Loucy (cell line): Measurements from ENCODE around the gene TIMM44.
"Not testable (repeated sequence)": the region's sequence is repeated elsewhere in the genome, so short reads cannot be mapped to it uniquely, and the experiment has no call there.

Experiments
- H2AFZ ChIP-seq: fragments of 200-600 bp; sonication (generic); 2 replicates; pipeline ENCODE4 v1.6.0; 2016; ENCODE audit warnings: antibody characterized with exemption, mild to moderate bottlenecking, low read length, moderate library complexity
- H3F3A ChIP-seq: fragments of 200-600 bp; 2 replicates; pipeline ENCODE4 v1.6.0; 2016; ENCODE audit warnings: antibody characterized with exemption, low read depth, mild to moderate bottlenecking
- H3K27me3 ChIP-seq: fragments of 200-600 bp; sonication (generic); 2 replicates; pipeline ENCODE4 v1.6.1; 2014; ENCODE audit warnings: low read length, mild to moderate bottlenecking; ENCODE audit not compliant: insufficient read depth, poor library complexity, severe bottlenecking
- H3K36me3 ChIP-seq: fragments of 200-600 bp; sonication (generic); 2 replicates; pipeline ENCODE4 v1.6.1; 2016; ENCODE audit warnings: low read length; ENCODE audit not compliant: insufficient read depth
- H3K4me1 ChIP-seq: fragments of 200-600 bp; sonication (generic); 2 replicates; pipeline ENCODE4 v1.5.1; 2014; ENCODE audit warnings: low read length, mild to moderate bottlenecking; ENCODE audit not compliant: insufficient read depth, poor library complexity, severe bottlenecking
- H3K4me2 ChIP-seq: fragments of 200-600 bp; sonication (generic); 2 replicates; pipeline ENCODE4 v1.6.0; 2014; ENCODE audit warnings: antibody characterized with exemption, low read length, low read depth, mild to moderate bottlenecking; ENCODE audit not compliant: poor library complexity, severe bottlenecking
- H3K4me3 ChIP-seq: fragments of 200-600 bp; sonication (generic); 2 replicates; pipeline ENCODE4 v1.5.1; 2014; ENCODE audit warnings: low read length, mild to moderate bottlenecking, mixed read lengths; ENCODE audit not compliant: poor library complexity, severe bottlenecking
- H3K79me2 ChIP-seq: fragments of 200-600 bp; sonication (generic); 2 replicates; pipeline ENCODE4 v1.6.1; 2014; ENCODE audit warnings: low read length; ENCODE audit not compliant: insufficient read depth
- H3K9ac ChIP-seq: fragments of 200-600 bp; sonication (generic); 2 replicates; pipeline ENCODE4 v1.6.0; 2014; ENCODE audit warnings: mild to moderate bottlenecking, low read depth, low read length, moderate library complexity; ENCODE audit not compliant: poor library complexity, severe bottlenecking
- H3K9me2 ChIP-seq: fragments of 200-600 bp; sonication (generic); replicated peaks from 2 replicates; pipeline ENCODE4 v1.6.1; 2016; ENCODE audit warnings: low read depth, low read length, mixed read lengths
- H3K9me3 ChIP-seq: fragments of 200-600 bp; sonication (generic); 2 replicates; pipeline ENCODE4 v1.6.1; 2014; ENCODE audit warnings: mild to moderate bottlenecking, antibody characterized with exemption, low read length, low read depth; ENCODE audit not compliant: insufficient read depth
- H4K20me1 ChIP-seq: fragments of 200-600 bp; sonication (generic); 2 replicates; pipeline ENCODE4 v1.6.0; 2014; ENCODE audit warnings: antibody characterized with exemption, low read length, mild to moderate bottlenecking; ENCODE audit not compliant: insufficient read depth, poor library complexity, severe bottlenecking
- EZH2phosphoT487 ChIP-seq: fragments of 200-600 bp; IDR thresholded peaks from 2 replicates; pipeline ENCODE4 v1.6.1; 2018; ENCODE audit warnings: antibody characterized with exemption, mild to moderate bottlenecking, moderate library complexity, borderline replicate concordance
- TF ChIP-seq, protein P1 (sequence below): fragments of 200-600 bp; sonication (generic); conservative IDR thresholded peaks from 2 replicates; pipeline ENCODE4 v1.5.1; 2014; ENCODE audit warnings: mild to moderate bottlenecking, antibody characterized with exemption, low read length

Gene TIMM44

DNA sequence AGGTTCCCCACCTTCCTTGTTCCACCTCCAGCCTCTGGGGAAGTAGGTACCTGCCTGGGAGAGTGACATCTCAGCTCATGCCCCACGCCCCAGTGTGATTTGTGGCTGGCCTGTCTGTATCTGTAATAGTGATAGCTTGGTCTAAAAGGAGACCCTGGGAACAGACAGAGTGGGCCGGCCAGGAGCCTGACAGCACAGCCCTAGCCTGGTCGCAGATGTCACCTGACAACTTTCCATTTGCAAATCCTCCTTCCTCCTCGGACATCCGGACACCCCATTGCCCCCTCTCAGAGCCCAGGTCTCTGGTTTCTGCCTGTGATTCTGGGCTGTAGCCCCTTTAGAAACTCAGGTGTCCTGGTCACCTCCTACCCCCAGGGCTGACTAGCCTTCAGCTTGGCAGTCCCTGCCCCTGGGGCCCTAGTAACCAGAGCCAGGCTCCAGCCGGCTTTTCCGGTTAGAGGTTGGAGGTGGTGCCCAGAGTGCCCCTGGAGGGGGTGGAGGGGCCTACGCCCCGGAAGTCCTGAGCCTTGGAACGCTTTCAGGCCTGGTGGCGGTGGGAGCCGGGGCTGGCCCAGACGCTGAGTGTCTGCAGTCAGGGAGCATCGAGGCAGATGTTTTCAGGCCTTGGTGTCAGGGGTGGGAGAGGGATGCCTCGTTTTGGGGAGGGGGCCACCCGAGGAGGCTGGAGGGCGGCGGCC, 48.7 kb downstream of the TIMM44 start:
- no peak overlapping the region for H3K4me2 ChIP-seq
- H3K4me1 ChIP-seq, result peaks cover 4% of the 10 kb centered on the region
- H3K9ac ChIP-seq, result no peak overlapping the region
- no peaks in the 10 kb centered on the region for H3K9me2 ChIP-seq
- TF ChIP-seq, protein P1, sequence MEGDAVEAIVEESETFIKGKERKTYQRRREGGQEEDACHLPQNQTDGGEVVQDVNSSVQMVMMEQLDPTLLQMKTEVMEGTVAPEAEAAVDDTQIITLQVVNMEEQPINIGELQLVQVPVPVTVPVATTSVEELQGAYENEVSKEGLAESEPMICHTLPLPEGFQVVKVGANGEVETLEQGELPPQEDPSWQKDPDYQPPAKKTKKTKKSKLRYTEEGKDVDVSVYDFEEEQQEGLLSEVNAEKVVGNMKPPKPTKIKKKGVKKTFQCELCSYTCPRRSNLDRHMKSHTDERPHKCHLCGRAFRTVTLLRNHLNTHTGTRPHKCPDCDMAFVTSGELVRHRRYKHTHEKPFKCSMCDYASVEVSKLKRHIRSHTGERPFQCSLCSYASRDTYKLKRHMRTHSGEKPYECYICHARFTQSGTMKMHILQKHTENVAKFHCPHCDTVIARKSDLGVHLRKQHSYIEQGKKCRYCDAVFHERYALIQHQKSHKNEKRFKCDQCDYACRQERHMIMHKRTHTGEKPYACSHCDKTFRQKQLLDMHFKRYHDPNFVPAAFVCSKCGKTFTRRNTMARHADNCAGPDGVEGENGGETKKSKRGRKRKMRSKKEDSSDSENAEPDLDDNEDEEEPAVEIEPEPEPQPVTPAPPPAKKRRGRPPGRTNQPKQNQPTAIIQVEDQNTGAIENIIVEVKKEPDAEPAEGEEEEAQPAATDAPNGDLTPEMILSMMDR, result no peak
- TF ChIP-seq EZH2phosphoT487, result no peak
- H3F3A ChIP-seq, result no peaks in the 10 kb centered on the region
- H3K36me3 ChIP-seq, result no peaks in the 10 kb centered on the region
- no peak overlapping the region for H3K4me3 ChIP-seq
- H3K79me2 ChIP-seq, result no peaks in the 10 kb centered on the region
- no peak overlapping the region for H2AFZ ChIP-seq
- no peaks in the 10 kb centered on the region for H3K9me3 ChIP-seq
- H4K20me1 ChIP-seq, result no peaks in the 10 kb centered on the region
- H3K27me3 ChIP-seq, result no peaks in the 10 kb centered on the region

DNA sequence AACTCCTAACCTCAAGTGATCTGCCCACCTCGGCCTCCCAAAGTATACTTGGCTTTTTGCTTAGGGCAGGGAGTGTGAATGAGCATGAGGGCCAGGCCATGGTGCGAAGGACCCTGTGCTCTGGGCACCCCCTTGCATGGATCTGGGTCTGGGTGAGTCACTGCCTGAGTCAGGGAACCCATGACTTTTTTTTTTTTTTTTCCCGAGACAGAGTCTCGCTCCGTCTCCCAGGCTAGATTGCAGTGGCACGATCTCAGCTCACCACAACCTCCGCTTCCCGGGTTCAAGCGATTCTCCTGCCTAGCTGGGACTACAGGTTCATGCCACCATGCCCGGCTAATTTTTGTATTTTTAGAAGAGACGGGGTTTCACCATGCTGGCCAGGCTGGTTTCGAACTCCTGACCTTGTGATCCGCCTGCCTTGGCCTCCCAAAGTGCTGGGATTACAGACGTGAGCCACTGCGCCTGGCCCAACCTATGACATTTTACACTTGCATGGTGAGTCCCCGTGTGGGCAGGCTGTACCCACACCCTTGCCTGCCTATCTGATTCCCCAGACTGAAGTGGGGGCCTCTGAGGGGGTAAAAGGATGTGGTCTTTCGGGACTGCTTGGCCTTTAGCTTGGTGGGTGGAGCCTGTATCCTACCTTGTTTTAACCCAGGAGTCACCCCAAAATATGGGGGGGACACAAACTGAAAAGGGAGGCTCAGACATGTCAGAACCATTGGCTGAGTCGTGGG, 49.9 kb downstream of the TIMM44 start:
- H3K79me2 ChIP-seq, H3K36me3 ChIP-seq, H3K9me3 ChIP-seq, H2AFZ ChIP-seq, H3K4me3 ChIP-seq, H4K20me1 ChIP-seq, H3K4me1 ChIP-seq, H3K4me2 ChIP-seq, H3K9me2 ChIP-seq, H3K27me3 ChIP-seq, H3F3A ChIP-seq, H3K9ac ChIP-seq: not testable (repeated sequence)

GRCh38 chr19:7888826-7889217, 54.6 kb downstream of the TIMM44 start:
- Histone ChIP-seq H3F3A (no peaks in the 10 kb centered on the region), H3K27me3 (no peaks in the 10 kb centered on the region), H4K20me1 (no peaks in the 10 kb centered on the region), H3K4me2 (no peak overlapping the region), H3K36me3 (no peaks in the 10 kb centered on the region), H3K4me3 (no peak overlapping the region), H3K9me3 (no peaks in the 10 kb centered on the region), H3K4me1 (peaks cover 4% of the 10 kb centered on the region), H2AFZ (no peak overlapping the region), H3K9me2 (no peaks in the 10 kb centered on the region), H3K79me2 (no peaks in the 10 kb centered on the region), H3K9ac (no peak overlapping the region)
- TF ChIP-seq EZH2phosphoT487, result no peak
- TF ChIP-seq, protein P1, result no peak
